Activated T-helper 1 cell treated with anti-CD3 and anti-CD28 coated beads, Interleukin-12 subunit alpha, Interleukin-12 subunit beta, Interleukin-2, Interleukin-4 antibody, amounts not matched to agents 30 ng/mL and 10 ng/mL and 1 ng/mL, durations not matched to agents 14 hours and 24 hours and 36 hours (primary cell): ENCODE measurements around the gene MS4A4A. TPM values are rescaled to one million over a fixed set of nuclear protein-coding genes. Genes with fewer than 3 reads are reported as not detected.
A peak's percentile ranks its signal among the peaks of the same experiment; 100 is the strongest.

ENCODE experiments used
- DNase-seq: peaks from one replicate; pipeline ENCODE4 v3.0.0; 2021; ENCODE audit warnings: low spot score
- H3K27ac Mint-ChIP-seq: one replicate; pipeline ENCODE4 v1.8.0; 2021; ENCODE audit warnings: mild to moderate bottlenecking, mixed read lengths
- H3K27me3 Mint-ChIP-seq: one replicate; pipeline ENCODE4 v1.8.0; 2022; ENCODE audit warnings: mild to moderate bottlenecking, moderate library complexity, mixed read lengths; ENCODE audit not compliant: insufficient read depth
- H3K36me3 Mint-ChIP-seq: one replicate; pipeline ENCODE4 v1.8.0; 2021; ENCODE audit warnings: low read depth, mixed read lengths
- H3K4me1 Mint-ChIP-seq: one replicate; pipeline ENCODE4 v1.8.0; 2021; ENCODE audit warnings: low read depth, mixed read lengths
- H3K4me3 Mint-ChIP-seq: one replicate; pipeline ENCODE4 v1.8.0; 2021; ENCODE audit warnings: mild to moderate bottlenecking, moderate library complexity, mixed read lengths
- H3K9me3 Mint-ChIP-seq: one replicate; pipeline ENCODE4 v1.8.0; 2021; ENCODE audit warnings: mixed read lengths
- intact Hi-C: fragments of 100-400 bp; cut with micrococcal nuclease; formaldehyde crosslinking; loops from one replicate; pipeline ENCODE4 v1.15.1; 2024
- total RNA-seq: library from RNA; stranded (reverse); gene quantifications from 2 replicates; pipeline ENCODE4 v1.2.3, GENCODE V29; 2022

Gene MS4A4A
- total RNA-seq, 1 donor from 2014 or later, result not detected

- no peak overlapping the region for H3K27ac Mint-ChIP-seq
These were observed 30.0 kb downstream of the MS4A4A start for GRCh38 chr11:60310407-60310998.

DNA sequence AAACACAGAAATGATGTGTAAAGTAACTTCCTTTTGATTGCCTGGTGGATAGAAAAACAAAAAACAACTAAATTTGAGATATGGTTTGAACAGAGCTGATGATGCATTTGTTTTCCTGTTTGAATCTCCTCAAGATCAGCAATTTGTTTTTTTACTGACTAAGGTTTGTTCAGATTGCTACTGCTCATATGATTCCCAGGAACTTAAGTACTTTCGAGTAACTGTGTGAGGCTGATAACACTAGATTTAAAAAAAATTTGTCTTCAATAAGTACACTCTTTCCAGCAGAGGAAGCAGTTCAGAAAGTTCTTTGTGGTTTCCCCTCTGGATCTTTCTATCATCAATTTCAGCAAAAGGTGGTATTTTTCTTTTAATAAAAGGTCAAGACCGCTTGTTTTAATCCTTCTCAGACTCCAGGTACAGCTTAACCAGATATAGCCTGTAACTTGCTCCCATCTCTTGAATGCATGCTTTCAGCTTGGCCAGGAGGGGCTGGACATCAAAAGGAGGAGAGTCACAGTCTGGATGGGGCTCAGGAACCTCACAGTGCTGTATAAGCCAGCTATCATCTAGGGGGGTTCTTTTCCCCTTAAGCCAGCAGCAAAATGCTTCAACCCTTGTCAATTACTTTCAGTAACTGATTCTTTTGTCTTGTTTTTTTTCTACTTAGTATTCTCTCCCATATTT is 34.3 kb downstream of the MS4A4A start:
- Mint-ChIP-seq H3K4me1 (no peaks in the 10 kb centered on the region), H3K36me3 (no peaks in the 10 kb centered on the region), H3K27me3 (peaks cover 2% of the 10 kb centered on the region)

More at GRCh38 chr11:60310407-60310998, 30.0 kb downstream of the MS4A4A start:
- intact Hi-C loops, result no loop called here
- Mint-ChIP-seq H3K27me3 (no peaks in the 10 kb centered on the region), H3K36me3 (no peaks in the 10 kb centered on the region), H3K4me3 (no peak overlapping the region), H3K9me3 (no peaks in the 10 kb centered on the region), H3K4me1 (no peaks in the 10 kb centered on the region)
- DNase-seq, result no peak

GRCh38 chr11:60315871-60316270 is 35.4 kb downstream of the MS4A4A start:
- Mint-ChIP-seq H3K36me3 (no peaks in the 10 kb centered on the region), H3K4me1 (no peaks in the 10 kb centered on the region)
- intact Hi-C loops, result no loop called here

More for the DNA sequence above, 34.3 kb downstream of the MS4A4A start:
- Mint-ChIP-seq H3K4me3 (no peak overlapping the region), H3K27ac (no peak overlapping the region), H3K9me3 (peaks cover 1% of the 10 kb centered on the region)
- no peak for DNase-seq
- intact Hi-C loops, result no loop called here

DNA sequence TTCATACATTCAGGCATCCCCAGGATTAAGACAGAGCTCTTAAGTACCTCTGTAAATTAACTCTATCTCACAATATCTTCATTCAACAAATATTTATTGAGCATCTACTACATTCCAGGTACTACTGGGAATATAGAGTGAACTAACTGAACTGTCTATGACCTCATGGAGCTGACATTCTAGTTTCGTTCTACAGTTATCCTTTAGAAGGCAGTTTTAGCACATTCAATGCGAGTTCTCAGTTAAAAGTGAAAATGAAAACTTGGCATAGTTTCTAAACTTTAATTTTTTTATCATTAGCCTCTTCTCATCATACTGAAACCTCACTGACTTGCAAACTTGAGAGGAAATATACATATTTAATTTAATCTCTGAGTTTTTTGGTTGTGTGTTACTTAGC is 35.9 kb downstream of the MS4A4A start:
- no peak for DNase-seq
- peaks cover 3% of the 10 kb centered on the region for H3K27me3 Mint-ChIP-seq
- peaks cover 6% of the 10 kb centered on the region for H3K9me3 Mint-ChIP-seq
- H3K4me1 Mint-ChIP-seq, result no peaks in the 10 kb centered on the region
- intact Hi-C loops, result no loop called here
- H3K36me3 Mint-ChIP-seq, result no peaks in the 10 kb centered on the region
- H3K27ac Mint-ChIP-seq, result no peak overlapping the region
- no peak overlapping the region for H3K4me3 Mint-ChIP-seq

More at GRCh38 chr11:60315871-60316270, 35.4 kb downstream of the MS4A4A start:
- Mint-ChIP-seq H3K4me3 (no peak overlapping the region), H3K27me3 (peaks cover 3% of the 10 kb centered on the region), H3K27ac (no peak overlapping the region), H3K9me3 (peaks cover 6% of the 10 kb centered on the region)
- no peak for DNase-seq

- intact Hi-C loops, result no loop called here
- DNase-seq, result no peak
- no peak overlapping the region for H3K4me3 Mint-ChIP-seq
- H3K9me3 Mint-ChIP-seq, result peaks cover 6% of the 10 kb centered on the region
- H3K27ac Mint-ChIP-seq, result no peak overlapping the region
- H3K4me1 Mint-ChIP-seq, result no peaks in the 10 kb centered on the region
- no peaks in the 10 kb centered on the region for H3K36me3 Mint-ChIP-seq
- peaks cover 3% of the 10 kb centered on the region for H3K27me3 Mint-ChIP-seq
These were observed 38.3 kb downstream of the MS4A4A start for GRCh38 chr11:60318726-60319125.

- Mint-ChIP-seq H3K9me3 (peaks cover 12% of the 10 kb centered on the region), H3K27ac (no peak overlapping the region), H3K4me3 (no peak overlapping the region), H3K4me1 (no peaks in the 10 kb centered on the region), H3K27me3 (peaks cover 3% of the 10 kb centered on the region), H3K36me3 (no peaks in the 10 kb centered on the region)
- intact Hi-C loops, result no loop called here
- no peak for DNase-seq
These were observed 40.6 kb downstream of the MS4A4A start for GRCh38 chr11:60321051-60321450.

DNA sequence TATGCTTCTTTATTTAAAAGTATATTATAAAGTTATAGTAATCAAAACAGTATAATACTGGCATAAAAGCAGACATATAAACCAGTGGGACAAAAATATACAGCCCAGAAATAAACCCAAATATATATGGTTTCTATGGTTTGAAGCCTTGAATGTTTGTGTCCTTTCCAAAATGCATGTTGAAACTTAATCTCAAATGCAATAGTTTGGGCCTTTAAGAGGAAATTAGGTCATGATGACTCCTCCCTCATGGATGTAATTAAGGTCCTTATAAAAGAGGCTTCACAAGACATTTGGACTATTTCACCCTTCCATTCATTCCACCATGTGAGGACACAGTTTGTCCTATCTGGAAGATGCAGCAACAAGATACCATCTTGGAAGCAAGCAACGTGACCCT is 46.5 kb downstream of the MS4A4A start, which contains the start of gene MS4A6E:
Gene MS4A6E (plus strand): TSS at position 301 of the 400 bp plus-strand sequence. CDS start 7,641 bp downstream, outside the sequence.
- no peaks in the 10 kb centered on the region for H3K4me1 Mint-ChIP-seq
- no peaks in the 10 kb centered on the region for H3K36me3 Mint-ChIP-seq
- H3K9me3 Mint-ChIP-seq, result peaks cover 6% of the 10 kb centered on the region
- intact Hi-C loops, result no loop called here
- no peak within 1 kb of the TSS for H3K4me3 Mint-ChIP-seq
- no peaks in the 10 kb centered on the region for H3K27me3 Mint-ChIP-seq
- DNase-seq, result no peak
- H3K27ac Mint-ChIP-seq, result no peak within 1 kb of the TSS

GRCh38 chr11:60328460-60328859 is 48.0 kb downstream of the MS4A4A start:
- intact Hi-C loops, result no loop called here
- H3K27me3 Mint-ChIP-seq, result no peaks in the 10 kb centered on the region
- H3K4me1 Mint-ChIP-seq, result no peaks in the 10 kb centered on the region
- H3K9me3 Mint-ChIP-seq, result peaks cover 6% of the 10 kb centered on the region
- H3K36me3 Mint-ChIP-seq, result no peaks in the 10 kb centered on the region
- no peak overlapping the region for H3K4me3 Mint-ChIP-seq
- H3K27ac Mint-ChIP-seq, result no peak overlapping the region
- DNase-seq, result no peak

- H3K9me3 Mint-ChIP-seq, result no peaks in the 10 kb centered on the region
- intact Hi-C loops, result no loop called here
- H3K4me3 Mint-ChIP-seq, result no peak overlapping the region
- H3K36me3 Mint-ChIP-seq, result no peaks in the 10 kb centered on the region
- peaks cover 2% of the 10 kb centered on the region for H3K27me3 Mint-ChIP-seq
- no peak for DNase-seq
- no peak overlapping the region for H3K27ac Mint-ChIP-seq
- H3K4me1 Mint-ChIP-seq, result no peaks in the 10 kb centered on the region
These were observed 52.4 kb downstream of the MS4A4A start for GRCh38 chr11:60332846-60333245.

DNA sequence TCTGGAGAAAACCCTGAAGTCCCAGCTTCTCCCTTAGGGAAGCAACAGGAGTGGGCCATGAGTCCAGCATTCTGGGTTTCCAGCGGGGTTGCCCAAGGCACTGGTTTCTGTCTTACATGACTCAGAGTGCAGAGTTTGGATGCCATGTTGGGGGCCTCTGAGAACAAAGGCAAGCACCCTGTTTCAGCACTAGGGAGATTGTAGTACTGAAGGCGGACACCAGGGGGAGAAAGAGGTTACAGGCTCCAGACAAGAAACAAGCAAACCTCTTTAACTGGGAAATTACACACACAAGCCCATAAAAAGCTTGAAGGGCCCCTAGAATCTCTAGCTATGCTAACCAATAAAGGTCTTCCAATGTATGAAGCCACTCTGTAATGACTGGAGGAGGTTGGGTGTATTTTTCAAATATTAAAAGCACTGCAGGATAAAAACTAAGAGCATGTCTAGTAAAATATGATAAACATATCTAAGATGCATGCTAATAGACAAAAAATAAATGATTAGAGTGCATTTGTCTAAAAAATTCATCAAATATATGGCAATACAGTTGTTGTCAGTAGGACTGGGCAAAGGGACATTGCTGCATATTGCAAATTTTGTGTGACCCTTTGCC is 53.6 kb downstream of the MS4A4A start:
- Mint-ChIP-seq H3K4me1 (no peaks in the 10 kb centered on the region), H3K4me3 (no peak overlapping the region), H3K9me3 (no peaks in the 10 kb centered on the region), H3K36me3 (no peaks in the 10 kb centered on the region), H3K27ac (no peak overlapping the region), H3K27me3 (peaks cover 2% of the 10 kb centered on the region)
- intact Hi-C loops, result loop anchor here (2.0 kb wide), 1 partner anchor 285 kb away; no protein-coding TSS in a partner anchor
- DNase-seq, result peak; percentile 33

DNA sequence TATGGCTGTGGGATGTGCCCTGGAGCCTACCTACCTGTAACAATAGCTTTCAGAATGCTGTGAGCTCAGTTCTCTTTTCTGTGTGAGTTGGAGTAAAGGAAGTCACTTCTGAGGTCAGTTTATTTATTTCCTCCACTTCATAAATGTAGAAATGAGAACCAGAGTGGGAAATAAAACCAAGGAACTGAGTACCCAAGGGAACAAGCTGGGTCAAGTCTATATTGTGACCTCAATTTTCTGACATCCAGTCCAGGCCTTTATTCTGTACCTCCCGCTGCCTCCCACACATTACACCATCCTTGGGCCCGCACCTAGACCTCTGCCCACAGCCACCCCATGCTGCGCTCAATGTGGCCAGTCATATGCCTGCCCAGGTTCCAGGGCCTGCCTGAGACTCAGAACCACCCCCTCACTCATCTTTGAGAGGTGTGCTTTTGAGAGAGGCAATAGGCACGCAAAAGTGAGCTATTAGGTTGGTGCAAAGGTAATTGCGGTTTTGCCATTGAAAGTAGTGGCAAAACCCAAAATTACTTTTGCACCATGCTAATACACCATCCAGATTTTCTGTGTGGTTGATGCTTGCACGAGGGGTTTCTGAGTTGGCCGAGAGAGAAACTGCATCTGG is 56.4 kb downstream of the MS4A4A start:
- H3K4me1 Mint-ChIP-seq, result no peaks in the 10 kb centered on the region
- no peak for DNase-seq
- intact Hi-C loops, result no loop called here
- H3K27ac Mint-ChIP-seq, result no peak overlapping the region
- H3K27me3 Mint-ChIP-seq, result peaks cover 4% of the 10 kb centered on the region
- no peaks in the 10 kb centered on the region for H3K9me3 Mint-ChIP-seq
- H3K36me3 Mint-ChIP-seq, result no peaks in the 10 kb centered on the region
- H3K4me3 Mint-ChIP-seq, result no peak overlapping the region

GRCh38 chr11:60338053-60338452 is 57.6 kb downstream of the MS4A4A start:
- Mint-ChIP-seq H3K4me3 (no peak overlapping the region), H3K4me1 (no peaks in the 10 kb centered on the region), H3K36me3 (no peaks in the 10 kb centered on the region), H3K27me3 (peaks cover 4% of the 10 kb centered on the region), H3K9me3 (no peaks in the 10 kb centered on the region), H3K27ac (no peak overlapping the region)
- intact Hi-C loops, result no loop called here
- DNase-seq, result no peak

GRCh38 chr11:60339356-60339755 is 58.9 kb downstream of the MS4A4A start:
- Mint-ChIP-seq H3K27ac (no peak overlapping the region), H3K9me3 (no peaks in the 10 kb centered on the region), H3K4me1 (no peaks in the 10 kb centered on the region), H3K27me3 (peaks cover 4% of the 10 kb centered on the region), H3K4me3 (no peak overlapping the region), H3K36me3 (no peaks in the 10 kb centered on the region)
- no peak for DNase-seq
- intact Hi-C loops, result no loop called here
